Neural progenitor cell (in vitro differentiated cells): ENCODE data around the gene AQR.

Experiments used
- CTCF ChIP-seq: fragments of 200-600 bp; sonication (generic); IDR thresholded peaks from 2 replicates; pipeline ENCODE4 v1.5.1; 2017; ENCODE audit warnings: antibody characterized with exemption, mild to moderate bottlenecking
- EZH2 ChIP-seq: fragments of 200-600 bp; sonication (generic); IDR thresholded peaks from 2 replicates; pipeline ENCODE4 v1.6.1; 2017; ENCODE audit warnings: antibody characterized with exemption, mild to moderate bottlenecking, moderate library complexity
- EZH2phosphoT487 ChIP-seq: fragments of 200-600 bp; sonication (generic); IDR thresholded peaks from 2 replicates; pipeline ENCODE4 v1.6.1; 2017; ENCODE audit warnings: antibody characterized with exemption

- TF ChIP-seq CTCF, result no peak
- no peak for TF ChIP-seq EZH2phosphoT487
- TF ChIP-seq EZH2, result no peak
Measured at GRCh38 chr15:34849364-34849959, 120.1 kb downstream of the AQR start.
